DMS114 treated with DMSO at 0.1 percent for 48 hours (cell line): ENCODE measurements around the gene RAB34.
A peak's percentile ranks its signal among the peaks of the same experiment; 100 is the strongest.

ENCODE experiments used
- DNase-seq: peaks from one replicate; lab custom pipeline; 2025; ENCODE audit not compliant: unreplicated experiment; lab: John Stamatoyannopoulos, UW

The RAB34 gene

GRCh38 chr17:28712705-28713415 lies 4.8 kb downstream of the RAB34 start:
- no peak for DNase-seq

GRCh38 chr17:28712032-28712704 lies 5.5 kb downstream of the RAB34 start:
- DNase-seq: no peak

- no peak for DNase-seq
Observed at GRCh38 chr17:28711723-28712031, 6.0 kb downstream of the RAB34 start, which contains the start of gene PROCA1. Gene PROCA1, minus strand, starts transcription at chr17:28711888. Its CDS starts 228 bp downstream, at chr17:28711660.

- DNase-seq: peak; percentile 76
Observed at GRCh38 chr17:28710861-28711722, 6.6 kb downstream of the RAB34 start.

- DNase-seq: no peak
Observed at GRCh38 chr17:28707339-28707720, 10.3 kb downstream of the RAB34 start.

GRCh38 chr17:28706471-28707338 lies 11.0 kb downstream of the RAB34 start:
- DNase-seq: no peak

GRCh38 chr17:28705728-28706334 lies 11.8 kb downstream of the RAB34 start:
- no peak for DNase-seq

GRCh38 chr17:28705074-28705659 lies 12.5 kb downstream of the RAB34 start:
- no peak for DNase-seq

GRCh38 chr17:28704219-28704858 lies 13.3 kb downstream of the RAB34 start:
- DNase-seq: no peak

GRCh38 chr17:28703552-28704218 lies 14.0 kb downstream of the RAB34 start:
- DNase-seq: no peak

GRCh38 chr17:28702752-28703150 lies 14.9 kb downstream of the RAB34 start:
- DNase-seq: no peak

- DNase-seq: no peak
Observed at GRCh38 chr17:28702026-28702751, 15.5 kb downstream of the RAB34 start.

GRCh38 chr17:28700830-28701492 lies 16.7 kb downstream of the RAB34 start:
- DNase-seq: no peak

- DNase-seq: no peak
Observed at GRCh38 chr17:28700278-28700677, 17.4 kb downstream of the RAB34 start.

GRCh38 chr17:28698253-28698941 lies 19.3 kb downstream of the RAB34 start:
- DNase-seq: no peak

GRCh38 chr17:28693869-28694268 lies 23.8 kb downstream of the RAB34 start:
- DNase-seq: no peak

- DNase-seq: no peak
Observed at GRCh38 chr17:28689011-28689410, 28.7 kb downstream of the RAB34 start.
